K562 (cell line): ENCODE measurements around the gene GIMAP8. TPM values are rescaled to one million over a fixed set of nuclear protein-coding genes. Genes with fewer than 3 reads are reported as not detected.

Experiments
- BHLHE40 ChIP-seq: IDR thresholded peaks from 2 replicates; pipeline ENCODE4 v1.6.1; 2011; ENCODE audit warnings: low read length, improper control_type of control experiment
- CEBPZ ChIP-seq: fragments of 150-350 bp; IDR thresholded peaks from 2 replicates; pipeline ENCODE4 v1.6.1; 2014; ENCODE audit warnings: low read depth, mild to moderate bottlenecking, low read length, borderline replicate concordance
- DDX20 ChIP-seq: fragments of 450-650 bp; IDR thresholded peaks from 2 replicates; pipeline ENCODE4 v1.6.1; 2016; ENCODE audit warnings: missing genetic modification characterization, low read depth, mild to moderate bottlenecking, missing compliant biosample characterization, moderate library complexity
- FUS ChIP-seq: fragments of 200-400 bp; formaldehyde crosslinking; optimal IDR thresholded peaks from 2 replicates; pipeline ENCODE3; 2017; ENCODE audit warnings: low read depth, low read length
- GATAD2A ChIP-seq: fragments of 450-650 bp; IDR thresholded peaks from 2 replicates; pipeline ENCODE4 v1.6.1; 2017
- LARP7 ChIP-seq: fragments of 450-650 bp; IDR thresholded peaks from 2 replicates; pipeline ENCODE4 v1.6.1; 2016
- MCM2 ChIP-seq: fragments of 450-650 bp; IDR thresholded peaks from 2 replicates; pipeline ENCODE4 v1.6.1; 2017; ENCODE audit warnings: low read depth, mild to moderate bottlenecking
- NONO ChIP-seq, 2 experiments: fragments of 200-400 bp in 1 of 2; fragments of 450-650 bp in 1 of 2; formaldehyde crosslinking in 1 of 2; IDR thresholded peaks; 2 replicates each; pipeline ENCODE4 v1.6.1; 2017; ENCODE audit warnings: low read depth in 2 of 2, mild to moderate bottlenecking in 2 of 2, moderate library complexity in 2 of 2, low read length in 1 of 2
- PCBP1 ChIP-seq: fragments of 200-400 bp; formaldehyde crosslinking; IDR thresholded peaks from 2 replicates; pipeline ENCODE4 v1.6.1; 2018; ENCODE audit warnings: mild to moderate bottlenecking, low read depth, low read length; ENCODE audit not compliant: poor library complexity, severe bottlenecking
- PML ChIP-seq: IDR thresholded peaks from 2 replicates; pipeline ENCODE4 v1.6.1; 2012; ENCODE audit warnings: low read length, inconsistent platforms
- RFX1 ChIP-seq: fragments of 450-650 bp; IDR thresholded peaks from 2 replicates; pipeline ENCODE4 v1.6.1; 2016; ENCODE audit warnings: mild to moderate bottlenecking, moderate library complexity
- SMAD4 ChIP-seq: fragments of 250-450 bp; sonication (Bioruptor Pico); conservative IDR thresholded peaks from 2 replicates; pipeline ENCODE4 v1.8.0; 2021; ENCODE audit warnings: inconsistent platforms, mild to moderate bottlenecking, moderate library complexity
- ZMIZ1 ChIP-seq, 2 experiments: fragments of 150-350 bp in 1 of 2; IDR thresholded peaks; 2 replicates each; pipeline ENCODE4 v1.6.1; 2012 to 2016; ENCODE audit warnings: low read depth in 2 of 2, low read length in 2 of 2, mild to moderate bottlenecking in 1 of 2, moderate library complexity in 1 of 2
- ZNF263 ChIP-seq: sonication (generic); formaldehyde crosslinking; IDR thresholded peaks from 2 replicates; pipeline ENCODE4 v1.8.0; 2022; ENCODE audit warnings: mild to moderate bottlenecking, missing genetic modification reagents, borderline replicate concordance
- ZNF41 ChIP-seq: fragments of 250-450 bp; sonication (Bioruptor Pico); conservative IDR thresholded peaks from 2 replicates; pipeline ENCODE4 v1.4.0; 2020; ENCODE audit warnings: mild to moderate bottlenecking
- ZNF764 ChIP-seq: fragments of 250-450 bp; sonication (Bioruptor Pico); IDR thresholded peaks from 2 replicates; pipeline ENCODE4 v1.4.0; 2020; ENCODE audit warnings: low read depth, mild to moderate bottlenecking, moderate library complexity
- polyA plus RNA-seq, 8 experiments: library from polyadenylated mRNA; depleted of rRNA in 4 of 8; stranded (reverse) in 5 of 8; unstranded in 3 of 8; fragments of >200 nt; fragmentation: Nextera tagmentation in 2 of 8; fragmentation: Illumina TruSeq in 1 of 8; extraction: Ambion mirVana in 2 of 8; extraction: Trizol in 1 of 8; gene quantifications; 2 replicates each; pipeline versions ENCODE4 v1.2.1 to v1.2.3, GENCODE V29; 2011 to 2014; ENCODE audit warnings: inconsistent platforms in 1 of 8, missing spikeins in 1 of 8
- total RNA-seq, 7 experiments: library from RNA; depleted of rRNA in 6 of 7; stranded (reverse); fragments of >200 nt in 6 of 7; fragmentation: Illumina TruSeq in 2 of 7; extraction: Trizol in 2 of 7; gene quantifications; 2 replicates each; pipeline versions ENCODE4 v1.2.1 to v1.2.3, GENCODE V29; 2011 to 2021; ENCODE audit warnings: low replicate concordance in 1 of 7

The GIMAP8 gene
- total and polyA plus RNA-seq, 9 of the 15 experiments (the other 6 are each of a cell fraction or from before 2014, with no cell fraction given), result not detected

GRCh38 chr7:150420987-150421674 lies 29.3 kb upstream of the GIMAP8 start (continued):
- peak in 1 of 2 experiments; percentile 40; a peak in 2 of 4 replicates for TF ChIP-seq ZMIZ1 (IDR thresholded peaks at IDR 0.05; ENCODE audit: low read depth in 2 of 2, low read length in 2 of 2)
- TF ChIP-seq NONO (IDR thresholded peaks at IDR 0.05; ENCODE audit: low read depth in 2 of 2, low read length in 1 of 2), result no peak; a peak in 1 of 4 replicates
- TF ChIP-seq GATAD2A, result 0 out of 2 replicates have a peak, but pooled peaks have one; percentile 13
- TF ChIP-seq ZNF41 (CRISPR knock-in tag), result no peak
- no peak for TF ChIP-seq CEBPZ
- no peak for TF ChIP-seq SMAD4 (CRISPR knock-in tag)
- TF ChIP-seq PCBP1, result no peak
- TF ChIP-seq PML, result no peak
- TF ChIP-seq DDX20 (tag), result no peak
- no peak for TF ChIP-seq RFX1
- no peak for TF ChIP-seq FUS
- no peak for TF ChIP-seq MCM2
- peak; percentile 25; the same call in 1 of the 2 replicates for TF ChIP-seq BHLHE40
- TF ChIP-seq ZNF764 (CRISPR knock-in tag), result no peak
- TF ChIP-seq ZNF263 (CRISPR knock-in tag), result peak; percentile 48; the same call in 1 of the 2 replicates
- no peak; the same call in 1 of the 2 replicates for TF ChIP-seq LARP7
